Mammary microvascular endothelial cell (primary cell): ENCODE results near the gene FOS. TPM values are rescaled to one million over a fixed set of nuclear protein-coding genes. Genes with fewer than 3 reads are reported as not detected.

Experiments used
- total RNA-seq: library from RNA; depleted of rRNA; stranded (reverse); fragments of >200 nt; gene quantifications from 2 replicates; pipeline ENCODE4 v1.2.3, GENCODE V29; 2015

FOS gene
- 95.7 and 100 TPM in 2 replicates for total RNA-seq

DNA sequence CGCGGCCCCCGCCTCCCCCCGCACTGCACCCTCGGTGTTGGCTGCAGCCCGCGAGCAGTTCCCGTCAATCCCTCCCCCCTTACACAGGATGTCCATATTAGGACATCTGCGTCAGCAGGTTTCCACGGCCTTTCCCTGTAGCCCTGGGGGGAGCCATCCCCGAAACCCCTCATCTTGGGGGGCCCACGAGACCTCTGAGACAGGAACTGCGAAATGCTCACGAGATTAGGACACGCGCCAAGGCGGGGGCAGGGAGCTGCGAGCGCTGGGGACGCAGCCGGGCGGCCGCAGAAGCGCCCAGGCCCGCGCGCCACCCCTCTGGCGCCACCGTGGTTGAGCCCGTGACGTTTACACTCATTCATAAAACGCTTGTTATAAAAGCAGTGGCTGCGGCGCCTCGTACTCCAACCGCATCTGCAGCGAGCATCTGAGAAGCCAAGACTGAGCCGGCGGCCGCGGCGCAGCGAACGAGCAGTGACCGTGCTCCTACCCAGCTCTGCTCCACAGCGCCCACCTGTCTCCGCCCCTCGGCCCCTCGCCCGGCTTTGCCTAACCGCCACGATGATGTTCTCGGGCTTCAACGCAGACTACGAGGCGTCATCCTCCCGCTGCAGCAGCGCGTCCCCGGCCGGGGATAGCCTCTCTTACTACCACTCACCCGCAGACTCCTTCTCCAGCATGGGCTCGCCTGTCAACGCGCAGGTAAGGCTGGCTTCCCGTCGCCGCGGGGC lies at the start of gene FOS:
Gene FOS (plus strand): TSS at position 407 of the 731 bp plus-strand sequence. CDS start 155 bp downstream, at position 562.

Other genes starting within 250 kb of the FOS start
- 11.6 and 12.6 TPM in 2 replicates for gene MLH3, start 227.4 kb upstream of the FOS start, total RNA-seq
- gene ACYP1, start 214.8 kb upstream of the FOS start, total RNA-seq, result 19.6 and 21.5 TPM in 2 replicates
- gene ZC2HC1C, start 209.2 kb upstream of the FOS start, total RNA-seq, result 0.89 and 1.3 TPM in 2 replicates
- gene NEK9, start 151.8 kb upstream of the FOS start, total RNA-seq, result 16.7 and 20.7 TPM in 2 replicates
- gene TMED10, start 102.2 kb upstream of the FOS start, total RNA-seq, result 265 and 276 TPM in 2 replicates
- gene JDP2, start 149.2 kb downstream of the FOS start, total RNA-seq, result 6.5 and 13.5 TPM in 2 replicates
- 0.69 and 1.3 TPM in 2 replicates for gene BATF, start 243.6 kb downstream of the FOS start, total RNA-seq